A549 (cell line): Measurements from ENCODE around the gene CD96.

ENCODE experiments used
- ZFP36 ChIP-seq: fragments of 450-650 bp; IDR thresholded peaks from 2 replicates; pipeline ENCODE4 v1.6.1; 2014; ENCODE audit warnings: borderline replicate concordance; ENCODE audit not compliant: partially characterized antibody
- TF ChIP-seq, protein P1 (sequence below): fragments of >200 bp; sonication (Bioruptor Twin); formaldehyde crosslinking; IDR thresholded peaks from 3 replicates; pipeline ENCODE4 v1.5.1; 2016
- TF ChIP-seq, protein P2 (sequence below): IDR thresholded peaks from 2 replicates; pipeline ENCODE4 v1.6.1; 2012

DNA sequence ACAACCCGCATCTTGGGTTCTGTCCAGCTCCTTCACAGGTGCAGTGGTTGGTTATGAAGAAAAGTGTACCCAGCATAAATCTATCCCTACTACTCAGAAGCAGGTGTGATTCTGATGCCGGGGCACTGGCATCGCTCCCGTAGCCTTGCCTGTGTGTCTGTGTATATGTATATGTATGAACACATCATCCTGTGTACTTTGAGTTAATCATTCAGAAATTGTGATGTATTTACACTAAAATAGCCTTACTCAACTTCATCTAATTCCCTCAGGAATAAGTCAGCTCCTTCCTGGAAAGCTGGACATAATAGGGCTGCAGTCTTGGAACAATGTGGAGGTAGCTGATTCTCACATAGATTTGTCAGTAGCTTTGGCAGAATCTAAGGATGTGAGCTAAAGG is 59.8 kb downstream of the CD96 start:
- TF ChIP-seq ZFP36, result no peak
- TF ChIP-seq, protein P1, sequence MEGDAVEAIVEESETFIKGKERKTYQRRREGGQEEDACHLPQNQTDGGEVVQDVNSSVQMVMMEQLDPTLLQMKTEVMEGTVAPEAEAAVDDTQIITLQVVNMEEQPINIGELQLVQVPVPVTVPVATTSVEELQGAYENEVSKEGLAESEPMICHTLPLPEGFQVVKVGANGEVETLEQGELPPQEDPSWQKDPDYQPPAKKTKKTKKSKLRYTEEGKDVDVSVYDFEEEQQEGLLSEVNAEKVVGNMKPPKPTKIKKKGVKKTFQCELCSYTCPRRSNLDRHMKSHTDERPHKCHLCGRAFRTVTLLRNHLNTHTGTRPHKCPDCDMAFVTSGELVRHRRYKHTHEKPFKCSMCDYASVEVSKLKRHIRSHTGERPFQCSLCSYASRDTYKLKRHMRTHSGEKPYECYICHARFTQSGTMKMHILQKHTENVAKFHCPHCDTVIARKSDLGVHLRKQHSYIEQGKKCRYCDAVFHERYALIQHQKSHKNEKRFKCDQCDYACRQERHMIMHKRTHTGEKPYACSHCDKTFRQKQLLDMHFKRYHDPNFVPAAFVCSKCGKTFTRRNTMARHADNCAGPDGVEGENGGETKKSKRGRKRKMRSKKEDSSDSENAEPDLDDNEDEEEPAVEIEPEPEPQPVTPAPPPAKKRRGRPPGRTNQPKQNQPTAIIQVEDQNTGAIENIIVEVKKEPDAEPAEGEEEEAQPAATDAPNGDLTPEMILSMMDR, result no peak
- TF ChIP-seq, protein P2, sequence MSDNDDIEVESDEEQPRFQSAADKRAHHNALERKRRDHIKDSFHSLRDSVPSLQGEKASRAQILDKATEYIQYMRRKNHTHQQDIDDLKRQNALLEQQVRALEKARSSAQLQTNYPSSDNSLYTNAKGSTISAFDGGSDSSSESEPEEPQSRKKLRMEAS, result no peak
